Stimulated activated CD8-positive, alpha-beta memory T cell treated with anti-CD3 and anti-CD28 coated beads, Interleukin-15, amount 100 ng/mL, for 1 hour (primary cell): ENCODE data around the gene LRRC38.
"Not testable (repeated sequence)": the region's sequence is repeated elsewhere in the genome, so short reads cannot be mapped to it uniquely, and the experiment has no call there.

Experiments
- DNase-seq: peaks from one replicate; pipeline ENCODE4 v3.0.0-alpha.2; 2020; ENCODE audit warnings: low read depth

LRRC38 gene

DNA sequence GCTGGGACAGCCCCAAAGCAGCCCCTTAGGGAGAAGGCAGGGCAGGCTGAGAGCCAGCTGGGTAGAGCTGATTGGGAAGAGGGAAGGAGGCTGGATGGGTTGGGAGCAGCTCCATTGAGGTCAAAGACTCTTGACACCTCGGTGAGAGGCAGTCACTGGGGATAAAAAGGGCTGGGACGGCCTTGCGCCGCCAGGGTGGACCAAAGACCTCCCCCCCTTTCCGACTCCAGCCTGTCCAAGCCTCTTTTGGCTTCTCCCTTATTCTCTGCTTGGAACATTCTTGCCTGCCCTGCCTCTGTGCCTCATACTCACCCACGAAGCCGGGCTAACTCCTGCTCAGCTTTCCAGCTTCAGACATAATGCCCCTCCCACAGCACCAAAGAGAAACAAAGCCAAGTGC, 51.1 kb downstream of the LRRC38 start:
- no peak for DNase-seq

- DNase-seq, result no peak
Observed at GRCh38 chr1:13461977-13462376, 51.8 kb downstream of the LRRC38 start.

DNA sequence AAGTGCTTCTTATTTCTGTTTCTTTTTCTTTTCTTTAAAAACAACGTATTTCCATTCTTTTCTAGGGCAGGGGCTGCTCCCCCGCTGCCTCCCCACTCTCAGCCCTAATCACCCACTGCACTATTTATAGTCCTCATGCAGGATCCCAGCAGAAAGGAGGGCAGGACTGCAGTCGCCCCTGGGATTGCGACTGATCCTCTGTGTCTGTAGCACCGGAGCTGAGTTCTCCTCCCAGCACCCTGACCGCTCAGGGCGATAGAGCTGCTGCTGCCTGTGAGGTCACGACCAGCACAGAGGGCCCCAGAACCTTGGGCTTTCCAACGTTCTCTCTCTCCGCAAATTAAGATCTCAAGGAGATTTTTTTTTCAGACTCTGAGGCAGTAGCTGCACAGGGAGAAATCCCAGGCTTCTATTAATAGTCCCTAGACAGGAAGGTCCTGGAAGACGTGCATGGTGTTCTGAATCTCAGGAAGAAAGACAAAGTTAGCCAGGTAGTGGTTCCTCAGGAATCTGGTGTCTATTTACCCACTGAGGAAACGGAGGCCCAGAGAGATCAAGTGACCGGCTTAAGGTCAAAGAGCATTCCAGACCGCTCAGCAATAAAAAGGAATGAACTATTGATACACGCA, 56.8 kb downstream of the LRRC38 start:
- no peak for DNase-seq

DNA sequence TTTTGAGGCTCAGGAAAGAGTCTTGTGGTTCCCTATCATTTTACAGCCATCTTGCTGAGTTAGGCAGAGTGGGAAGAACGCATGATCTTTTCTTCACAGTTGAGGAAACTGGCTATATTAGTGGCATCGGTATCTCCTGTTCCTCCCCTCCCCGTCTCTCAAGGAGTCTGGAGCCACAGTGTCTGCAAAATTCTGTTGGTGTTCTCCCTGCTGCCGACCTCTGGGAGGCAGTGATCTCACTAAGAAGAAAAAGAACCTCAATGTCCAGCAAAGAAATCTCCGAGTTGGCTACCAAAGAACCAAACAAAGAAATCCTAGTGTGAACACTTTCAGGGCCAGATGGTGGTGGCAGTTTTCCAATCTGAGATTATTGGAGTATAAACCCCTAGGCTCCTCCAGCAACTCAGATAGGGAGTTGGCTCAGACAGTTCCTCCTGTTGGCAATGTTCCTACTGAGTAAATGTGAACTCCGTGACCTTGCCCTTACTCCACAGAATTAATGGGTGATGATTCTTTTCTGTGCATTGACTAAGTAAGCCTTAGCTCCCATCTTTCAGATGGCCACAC, 62.3 kb downstream of the LRRC38 start:
- DNase-seq, result no peak

DNA sequence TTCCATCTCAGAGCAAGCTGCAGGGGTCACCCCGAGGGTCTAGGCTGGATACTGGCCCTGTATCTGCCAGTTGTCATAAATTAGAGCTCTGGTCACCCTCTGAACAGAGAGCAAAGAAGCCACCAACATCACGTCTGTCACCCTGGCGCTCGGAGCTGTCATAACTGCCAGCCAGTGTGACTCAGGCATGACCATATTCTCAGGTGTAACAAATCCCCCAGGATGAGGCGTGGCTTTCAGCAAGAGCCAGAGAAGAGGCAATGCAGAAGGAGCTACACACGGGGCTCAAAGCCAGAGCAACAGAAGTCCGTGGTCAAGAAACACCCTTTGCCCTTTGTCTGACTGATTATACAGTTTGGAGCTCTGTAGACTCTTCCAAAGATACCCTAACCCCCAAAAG, 63.6 kb downstream of the LRRC38 start:
- no peak for DNase-seq

DNA sequence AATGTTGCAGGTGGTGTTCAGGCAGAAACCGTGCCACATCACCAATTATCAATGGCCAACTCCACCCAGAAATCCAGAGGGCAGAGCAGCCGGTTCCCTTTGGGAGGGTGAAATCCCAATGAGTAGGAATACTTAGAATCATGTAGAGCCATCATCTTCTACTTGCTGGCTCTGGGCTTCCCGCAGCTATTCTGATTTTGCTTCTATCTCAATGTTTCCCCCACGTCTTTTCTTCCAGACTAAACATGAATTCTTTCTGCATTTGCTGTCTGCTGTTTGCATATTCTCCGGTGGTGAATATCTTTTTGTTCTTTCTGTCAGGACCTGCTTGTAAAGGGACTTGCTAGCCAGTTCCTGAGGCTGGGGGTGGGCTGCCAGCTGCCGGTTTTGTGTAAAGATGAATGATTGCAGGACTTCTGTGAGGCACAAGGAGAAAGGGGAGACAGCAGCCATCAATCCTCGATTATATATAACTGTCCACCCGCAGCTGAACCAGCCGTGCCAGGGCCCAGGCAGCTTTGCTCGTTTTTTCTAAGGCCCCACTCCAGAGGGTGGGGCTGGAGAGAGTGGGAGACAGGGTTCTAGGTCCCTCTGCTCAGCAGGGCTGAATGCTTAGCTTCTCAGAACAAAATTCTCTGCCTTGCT, 70.3 kb downstream of the LRRC38 start:
- DNase-seq, result no peak

GRCh38 chr1:13439104-13439783, 74.6 kb downstream of the LRRC38 start:
- not testable (repeated sequence) for DNase-seq

DNA sequence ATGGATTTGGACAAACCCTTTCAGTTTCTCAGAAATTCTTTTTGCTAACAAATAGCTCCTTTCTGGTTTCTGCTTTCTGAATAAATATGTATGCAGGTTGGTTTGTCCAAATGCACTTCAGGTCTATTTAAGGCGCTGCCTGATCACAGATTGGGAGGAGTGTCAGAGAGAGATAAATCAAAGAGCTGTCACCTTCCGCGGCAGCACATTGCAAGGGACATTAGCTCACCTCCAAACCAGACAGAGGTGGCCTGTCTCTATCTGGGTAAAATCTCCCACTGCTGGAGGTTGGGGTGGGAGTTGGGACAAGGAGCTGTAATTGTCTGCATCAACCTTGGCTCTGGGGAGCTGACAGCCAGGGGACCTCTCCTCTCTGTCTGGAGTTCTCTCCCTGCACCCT, 78.3 kb downstream of the LRRC38 start:
- DNase-seq, result no peak

DNA sequence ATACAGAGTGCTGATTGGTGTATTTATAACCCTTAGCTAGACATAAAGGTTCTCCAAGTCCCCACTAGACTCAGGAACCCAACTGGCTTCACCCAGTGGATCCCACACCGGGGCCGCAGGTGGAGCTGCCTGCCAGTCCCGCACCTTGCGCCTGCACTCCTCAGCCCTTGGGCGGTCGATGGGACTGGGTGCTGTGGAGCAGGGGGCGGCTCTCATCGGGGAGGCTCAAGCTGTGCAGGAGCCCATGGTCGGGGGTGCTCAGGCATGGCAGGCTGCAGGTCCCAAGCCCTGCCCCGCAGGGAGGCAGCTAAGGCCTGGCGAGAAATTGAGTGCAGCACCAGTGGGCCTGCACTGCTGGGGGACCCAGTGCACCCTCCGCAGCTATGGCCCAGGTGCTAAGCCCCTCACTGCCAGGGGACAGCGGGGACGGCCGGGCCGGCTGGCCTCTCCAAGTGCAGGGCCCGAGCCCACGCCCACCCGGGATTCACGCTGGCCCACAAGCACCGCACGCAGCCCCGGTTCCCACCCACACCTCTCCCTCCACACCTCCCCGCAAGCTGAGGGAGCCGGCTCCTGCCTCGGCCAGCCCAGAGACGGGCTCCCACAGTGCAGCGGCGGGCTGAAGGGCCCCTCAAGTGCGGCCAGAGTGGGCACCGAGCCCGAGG, 80.0 kb downstream of the LRRC38 start:
- not testable (repeated sequence) for DNase-seq

- DNase-seq, result no peak
Observed at GRCh38 chr1:13432251-13432650, 81.6 kb downstream of the LRRC38 start.

GRCh38 chr1:13430495-13430894, 83.3 kb downstream of the LRRC38 start:
- DNase-seq, result no peak
